ENCODE measurements around the gene ITM2B. TPM values are rescaled to one million over a fixed set of nuclear protein-coding genes. Genes with fewer than 3 reads are reported as not detected.

The ITM2B gene
- total RNA-seq, 1 donor from 2014 or later = 537 TPM

- intact Hi-C loops (cut with DNase I) = no loop called here
- ATAC-seq (no peak), DNase-seq (ENCODE audit: missing footprints) (no peak)
These were observed 59.6 kb downstream of the ITM2B start for GRCh38 chr13:48292650-48293049.

GRCh38 chr13:48294653-48295052, 61.6 kb downstream of the ITM2B start:
- no peak for DNase-seq (ENCODE audit: missing footprints)
- no peak for ATAC-seq
- intact Hi-C loops (cut with DNase I) = loop anchor here (5.0 kb wide), 1 partner anchor 32 kb away; no protein-coding TSS in a partner anchor

- DNase-seq (ENCODE audit: missing footprints) = no peak
- intact Hi-C loops (cut with DNase I) = loop anchor here (5.0 kb wide), 1 partner anchor 33 kb away; no protein-coding TSS in a partner anchor
- no peak for ATAC-seq
These were observed 62.3 kb downstream of the ITM2B start for GRCh38 chr13:48295271-48295670.

- intact Hi-C loops (cut with DNase I) = loop anchor here (5.0 kb wide), 1 partner anchor 34 kb away; no protein-coding TSS in a partner anchor
- no peak for DNase-seq (ENCODE audit: missing footprints)
- ATAC-seq = no peak
These were observed 63.5 kb downstream of the ITM2B start for GRCh38 chr13:48296528-48296927.

GRCh38 chr13:48297131-48297786, 64.3 kb downstream of the ITM2B start:
- DNase-seq (ENCODE audit: missing footprints) (no peak), ATAC-seq (no peak)
- intact Hi-C loops (cut with DNase I) = loop anchor here (5.0 kb wide), 1 partner anchor 35 kb away; no protein-coding TSS in a partner anchor

GRCh38 chr13:48299591-48299990, 66.6 kb downstream of the ITM2B start:
- intact Hi-C loops (cut with DNase I) = loop anchor here (5.0 kb wide), 1 partner anchor 37 kb away; no protein-coding TSS in a partner anchor
- DNase-seq (ENCODE audit: missing footprints) (no peak), ATAC-seq (no peak)

- ATAC-seq (no peak), DNase-seq (ENCODE audit: missing footprints) (no peak)
- intact Hi-C loops (cut with DNase I) = loop anchor here (1.0 kb wide), 3 partner anchors 70 to 266 kb away; partner anchors contain the start of genes ITM2B and NUDT15
These were observed 69.9 kb downstream of the ITM2B start for GRCh38 chr13:48302871-48303358.

GRCh38 chr13:48303359-48304142, 70.5 kb downstream of the ITM2B start, which contains the start of gene RB1:
Gene RB1, plus strand, starts transcription at chr13:48303751. Its CDS starts 162 bp downstream, at chr13:48303913.
- ATAC-seq (peak; percentile 95), DNase-seq (ENCODE audit: missing footprints) (peak; percentile 97)
- intact Hi-C loops (cut with DNase I) = loop anchor here (1.0 kb wide), 3 partner anchors 70 to 266 kb away; partner anchors contain the start of genes ITM2B and NUDT15

GRCh38 chr13:48304143-48304876, 71.3 kb downstream of the ITM2B start:
- intact Hi-C loops (cut with DNase I) = no loop called here
- ATAC-seq (peak; percentile 30), DNase-seq (ENCODE audit: missing footprints) (no peak)

GRCh38 chr13:48311223-48311622, 78.2 kb downstream of the ITM2B start:
- ATAC-seq (no peak), DNase-seq (ENCODE audit: missing footprints) (no peak)
- intact Hi-C loops (cut with DNase I) = no loop called here

- intact Hi-C loops (cut with DNase I) = no loop called here
- DNase-seq (ENCODE audit: missing footprints) = no peak
- no peak for ATAC-seq
These were observed 83.1 kb downstream of the ITM2B start for GRCh38 chr13:48315969-48316650.

GRCh38 chr13:48316826-48317510, 84.0 kb downstream of the ITM2B start:
- intact Hi-C loops (cut with DNase I) = no loop called here
- no peak for DNase-seq (ENCODE audit: missing footprints)
- ATAC-seq = no peak

GRCh38 chr13:48317511-48318376, 84.7 kb downstream of the ITM2B start:
- intact Hi-C loops (cut with DNase I) = no loop called here
- no peak for DNase-seq (ENCODE audit: missing footprints)

GRCh38 chr13:48318377-48318811, 85.4 kb downstream of the ITM2B start:
- intact Hi-C loops (cut with DNase I) = no loop called here
- ATAC-seq = peak; percentile 7
- no peak for DNase-seq (ENCODE audit: missing footprints)

More at GRCh38 chr13:48317511-48318376, 84.7 kb downstream of the ITM2B start:
- ATAC-seq = peak; percentile 33

- intact Hi-C loops (cut with DNase I) = no loop called here
- ATAC-seq (no peak), DNase-seq (ENCODE audit: missing footprints) (peak; percentile 78)
These were observed 86.0 kb downstream of the ITM2B start for GRCh38 chr13:48318821-48319511.
